ENCODE measurements around the gene PRSS27.
A peak's percentile ranks its signal among the peaks of the same experiment; 100 is the strongest.
"Not testable (repeated sequence)": the region's sequence is repeated elsewhere in the genome, so short reads cannot be mapped to it uniquely, and the experiment has no call there.

The PRSS27 gene

DNA sequence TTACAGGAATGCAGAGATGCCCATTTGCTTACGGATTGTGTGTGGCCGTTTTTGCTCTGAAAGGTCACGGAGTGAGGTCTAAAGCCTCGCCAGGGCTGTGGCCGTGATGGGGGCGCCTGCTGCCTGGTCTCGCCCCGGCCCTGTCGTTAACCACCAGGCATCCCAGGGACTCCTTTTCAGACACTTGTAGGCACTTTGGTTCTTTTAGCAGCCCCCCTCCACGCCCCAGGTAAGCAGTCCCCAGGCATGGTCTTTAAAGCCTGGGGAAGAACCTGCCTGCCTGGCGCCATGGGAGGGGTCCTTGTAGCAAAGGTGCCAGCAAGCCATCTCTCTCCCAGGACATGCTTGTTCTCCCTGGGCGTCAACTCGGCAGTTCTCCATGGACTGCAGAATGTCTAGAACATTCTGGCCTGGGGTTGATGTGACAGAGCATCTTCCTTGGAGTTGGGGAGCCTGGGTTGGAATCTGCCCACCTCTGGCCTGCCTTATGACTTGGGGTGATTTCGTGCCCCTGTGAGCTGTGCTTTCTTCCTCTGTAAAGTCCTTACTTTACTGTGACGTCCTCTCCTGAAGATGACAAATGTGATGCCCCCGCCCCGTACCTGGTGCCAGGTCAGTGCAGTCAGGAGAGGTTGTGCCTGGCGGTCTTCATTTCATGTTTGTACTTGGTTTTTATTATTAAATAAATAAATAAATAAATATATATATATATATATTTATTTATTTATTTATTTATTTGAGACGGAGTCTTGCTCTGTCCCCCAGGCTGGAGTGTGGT, 32.3 kb downstream of the PRSS27 start:
- H2AFZ ChIP-seq (ENCODE audit: insufficient read depth, low read length, poor library complexity) = no peak overlapping the region
- H4K12ac ChIP-seq (ENCODE audit: low read depth, low read length) = no peak overlapping the region
- H2BK12ac ChIP-seq (ENCODE audit: low read length) = no peak overlapping the region
- no peak overlapping the region for H3K4me2 ChIP-seq (ENCODE audit: low read length)
- H2BK5ac ChIP-seq (ENCODE audit: low read depth, low read length, poor library complexity) = no peak overlapping the region
- H3K79me1 ChIP-seq (ENCODE audit: low read length) = no peaks in the 10 kb centered on the region
- no CpG with 5 or more reads among the region's 19 CpGs for WGBS (ENCODE audit: extremely low coverage, insufficient coverage, insufficient read length)
- H3K18ac ChIP-seq (ENCODE audit: low read length) = peak overlapping the region; percentile 14
- no peaks in the 10 kb centered on the region for H3K4me1 ChIP-seq (ENCODE audit: control insufficient read depth in 1 of 2, insufficient read depth in 2 of 2, low read length in 2 of 2)
- H4K91ac ChIP-seq (ENCODE audit: low read depth, low read length) = no peak overlapping the region
- peak overlapping the region; percentile 39 for H3K4ac ChIP-seq (ENCODE audit: low read depth, low read length)
- H3K9me3 ChIP-seq (ENCODE audit: insufficient read depth, low read depth, low read length) = no peaks in the 10 kb centered on the region
- peak overlapping the region; percentile 53 for H3K9ac ChIP-seq (ENCODE audit: low read length)
- H3K79me2 ChIP-seq (ENCODE audit: control insufficient read depth, insufficient read depth, low read length, poor library complexity) = peaks cover 2% of the 10 kb centered on the region
- no peak overlapping the region for H2BK120ac ChIP-seq (ENCODE audit: insufficient read depth, low read length, poor library complexity)
- H3K27ac ChIP-seq (ENCODE audit: low read depth, low read length) = no peak overlapping the region
- H3K36me3 ChIP-seq (ENCODE audit: control insufficient read depth in 1 of 2, insufficient read depth in 2 of 2, low read length in 2 of 2) = peaks cover 27 to 29% of the 10 kb centered on the region in 2 experiments
- no peak overlapping the region for H2AK5ac ChIP-seq (ENCODE audit: low read length)
- no peak overlapping the region for H3K4me3 ChIP-seq (ENCODE audit: low read depth, low read length)
- no peak overlapping the region for H3K23ac ChIP-seq (ENCODE audit: low read length)
- DNase-seq = no peak
- H3K27me3 ChIP-seq (ENCODE audit: insufficient read depth, low read length) = no peaks in the 10 kb centered on the region
- no peak overlapping the region for H4K8ac ChIP-seq (ENCODE audit: low read depth, low read length)
- no peak overlapping the region for H3K14ac ChIP-seq (ENCODE audit: low read length)

DNA sequence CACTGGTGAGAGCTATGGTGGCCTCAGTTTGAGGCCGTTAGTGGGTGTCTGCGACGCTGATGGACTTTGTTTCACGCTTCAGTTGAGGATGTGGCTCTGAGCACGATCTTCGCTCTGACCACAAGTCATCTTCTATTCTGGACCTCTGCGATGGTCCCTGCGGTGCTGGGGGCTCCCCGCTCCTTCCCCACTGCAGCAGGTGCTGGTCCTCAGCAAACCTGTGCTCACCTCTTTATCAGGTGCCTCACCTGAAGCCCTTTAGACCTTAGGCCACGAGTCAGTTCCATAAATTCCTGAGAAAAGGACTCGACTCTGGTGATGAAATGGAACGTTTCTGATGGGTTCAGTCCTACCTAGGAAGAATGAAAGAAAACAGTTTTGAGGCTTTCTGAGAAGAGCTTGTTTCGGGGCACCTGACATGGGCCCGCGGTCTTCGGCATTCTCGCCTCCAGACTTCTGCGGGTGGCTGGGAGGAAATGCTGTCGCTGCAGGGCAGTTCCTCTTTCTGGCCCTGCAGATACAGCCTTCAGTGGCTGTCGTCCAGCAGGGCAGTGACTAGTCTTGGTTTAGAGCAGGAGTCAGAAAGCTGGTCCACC, 33.0 kb downstream of the PRSS27 start:
- H3K23ac ChIP-seq (ENCODE audit: low read length) = no peak overlapping the region

DNA sequence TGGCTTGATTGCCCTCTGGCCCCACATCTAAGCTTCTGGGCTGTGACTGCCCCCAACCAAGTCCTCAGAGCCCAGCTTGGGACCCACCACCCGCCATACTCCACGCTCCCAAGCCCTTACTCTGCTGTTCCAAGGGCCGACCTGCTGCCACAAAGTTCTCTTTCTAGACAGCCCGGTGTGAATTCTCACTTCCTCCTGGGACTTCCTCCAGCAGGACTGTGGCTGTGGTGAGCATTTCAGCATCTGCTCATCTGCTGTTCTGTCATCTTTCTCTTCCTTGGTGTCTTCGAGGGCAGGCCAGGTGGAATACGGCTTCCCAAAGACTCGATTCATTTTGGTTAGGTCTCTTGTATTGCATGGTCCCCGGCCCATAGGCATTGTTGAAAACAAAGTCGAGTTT, 33.9 kb downstream of the PRSS27 start:
- DNase-seq; H3K14ac ChIP-seq (ENCODE audit: low read length); H2AK5ac ChIP-seq (ENCODE audit: low read length); H4K8ac ChIP-seq (ENCODE audit: low read depth, low read length); H2AFZ ChIP-seq (ENCODE audit: insufficient read depth, low read length, poor library complexity); H3K27me3 ChIP-seq (ENCODE audit: insufficient read depth, low read length); H3K4me3 ChIP-seq (ENCODE audit: low read depth, low read length); H3K4me2 ChIP-seq (ENCODE audit: low read length); H3K79me1 ChIP-seq (ENCODE audit: low read length); H4K91ac ChIP-seq (ENCODE audit: low read depth, low read length); H2BK12ac ChIP-seq (ENCODE audit: low read length); H4K12ac ChIP-seq (ENCODE audit: low read depth, low read length); H2BK5ac ChIP-seq (ENCODE audit: low read depth, low read length, poor library complexity); H3K27ac ChIP-seq (ENCODE audit: low read depth, low read length); H3K4ac ChIP-seq (ENCODE audit: low read depth, low read length); H3K4me1 ChIP-seq (ENCODE audit: control insufficient read depth in 1 of 2, insufficient read depth in 2 of 2, low read length in 2 of 2); H3K9ac ChIP-seq (ENCODE audit: low read length); H3K9me3 ChIP-seq (ENCODE audit: insufficient read depth, low read depth, low read length); H3K23ac ChIP-seq (ENCODE audit: low read length); H3K18ac ChIP-seq (ENCODE audit: low read length); H3K79me2 ChIP-seq (ENCODE audit: control insufficient read depth, insufficient read depth, low read length, poor library complexity); H2BK120ac ChIP-seq (ENCODE audit: insufficient read depth, low read length, poor library complexity): not testable (repeated sequence)
- WGBS (ENCODE audit: extremely low coverage, insufficient coverage, insufficient read length) = no CpG with 5 or more reads among the region's 9 CpGs
- peaks cover 14 to 15% of the 10 kb centered on the region in 2 experiments for H3K36me3 ChIP-seq (ENCODE audit: control insufficient read depth in 1 of 2, insufficient read depth in 2 of 2, low read length in 2 of 2)

More for the DNA sequence above, 33.0 kb downstream of the PRSS27 start:
- Histone ChIP-seq H3K9ac (ENCODE audit: low read length) (no peak overlapping the region), H2BK12ac (ENCODE audit: low read length) (no peak overlapping the region), H4K8ac (ENCODE audit: low read depth, low read length) (no peak overlapping the region), H2AFZ (ENCODE audit: insufficient read depth, low read length, poor library complexity) (no peak overlapping the region), H2BK120ac (ENCODE audit: insufficient read depth, low read length, poor library complexity) (no peak overlapping the region), H3K27ac (ENCODE audit: low read depth, low read length) (no peak overlapping the region), H3K14ac (ENCODE audit: low read length) (no peak overlapping the region), H3K18ac (ENCODE audit: low read length) (no peak overlapping the region), H3K36me3 (ENCODE audit: control insufficient read depth in 1 of 2, insufficient read depth in 2 of 2, low read length in 2 of 2) (peaks cover 22 to 24% of the 10 kb centered on the region in 2 experiments), H3K9me3 (ENCODE audit: insufficient read depth, low read depth, low read length) (no peaks in the 10 kb centered on the region), H3K4ac (ENCODE audit: low read depth, low read length) (peak overlapping the region; percentile 39), H3K27me3 (ENCODE audit: insufficient read depth, low read length) (no peaks in the 10 kb centered on the region), H2AK5ac (ENCODE audit: low read length) (no peak overlapping the region), H2BK5ac (ENCODE audit: low read depth, low read length, poor library complexity) (no peak overlapping the region), H3K4me1 (ENCODE audit: control insufficient read depth in 1 of 2, insufficient read depth in 2 of 2, low read length in 2 of 2) (no peaks in the 10 kb centered on the region), H4K12ac (ENCODE audit: low read depth, low read length) (no peak overlapping the region), H4K91ac (ENCODE audit: low read depth, low read length) (no peak overlapping the region), H3K4me3 (ENCODE audit: low read depth, low read length) (no peak overlapping the region), H3K4me2 (ENCODE audit: low read length) (no peak overlapping the region), H3K79me1 (ENCODE audit: low read length) (peaks cover 4% of the 10 kb centered on the region), H3K79me2 (ENCODE audit: control insufficient read depth, insufficient read depth, low read length, poor library complexity) (peaks cover 7% of the 10 kb centered on the region)
- no CpG with 5 or more reads among the region's 20 CpGs for WGBS (ENCODE audit: extremely low coverage, insufficient coverage, insufficient read length)
- DNase-seq = no peak

DNA sequence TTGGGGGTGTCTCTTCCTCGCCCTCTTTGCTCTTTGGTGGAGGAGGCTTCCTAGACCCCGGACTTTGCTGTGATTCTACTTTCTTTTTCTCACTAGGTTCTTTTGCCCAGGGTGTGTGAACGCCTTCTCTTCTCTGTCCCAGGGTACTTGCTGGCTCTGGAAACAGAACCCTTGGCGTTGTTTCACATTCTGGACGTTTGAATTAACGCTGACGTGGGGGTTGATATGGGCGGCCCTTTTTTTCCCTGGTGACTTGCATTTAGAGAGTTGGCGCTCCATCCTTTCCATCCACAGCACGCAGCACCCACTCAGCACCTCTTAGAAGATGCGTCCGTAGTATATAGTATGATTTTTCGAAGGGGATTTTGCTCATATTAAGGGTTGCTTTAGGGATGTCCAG, 37.0 kb downstream of the PRSS27 start:
- H2AFZ ChIP-seq (ENCODE audit: insufficient read depth, low read length, poor library complexity); H2AK5ac ChIP-seq (ENCODE audit: low read length); H3K79me1 ChIP-seq (ENCODE audit: low read length); H3K27me3 ChIP-seq (ENCODE audit: insufficient read depth, low read length); H3K4me1 ChIP-seq (ENCODE audit: control insufficient read depth in 1 of 2, insufficient read depth in 2 of 2, low read length in 2 of 2); H3K23ac ChIP-seq (ENCODE audit: low read length); H3K27ac ChIP-seq (ENCODE audit: low read depth, low read length); H2BK12ac ChIP-seq (ENCODE audit: low read length); H3K79me2 ChIP-seq (ENCODE audit: control insufficient read depth, insufficient read depth, low read length, poor library complexity); H3K9me3 ChIP-seq (ENCODE audit: insufficient read depth, low read depth, low read length); DNase-seq; H3K18ac ChIP-seq (ENCODE audit: low read length); H2BK5ac ChIP-seq (ENCODE audit: low read depth, low read length, poor library complexity); H3K36me3 ChIP-seq (ENCODE audit: control insufficient read depth in 1 of 2, insufficient read depth in 2 of 2, low read length in 2 of 2); H4K12ac ChIP-seq (ENCODE audit: low read depth, low read length): not testable (repeated sequence)
- WGBS (ENCODE audit: extremely low coverage, insufficient coverage, insufficient read length) = no CpG with 5 or more reads among the region's 13 CpGs
- H4K91ac ChIP-seq (ENCODE audit: low read depth, low read length) = peak overlapping the region; percentile 76
- H3K14ac ChIP-seq (ENCODE audit: low read length) = peak overlapping the region; percentile 86
- peak overlapping the region; percentile 63 for H3K4ac ChIP-seq (ENCODE audit: low read depth, low read length)
- H2BK120ac ChIP-seq (ENCODE audit: insufficient read depth, low read length, poor library complexity) = peak overlapping the region; percentile 26
- peak overlapping the region; percentile 93 for H4K8ac ChIP-seq (ENCODE audit: low read depth, low read length)
- peak overlapping the region; percentile 99 for H3K9ac ChIP-seq (ENCODE audit: low read length)
- peak overlapping the region; percentile 84 for H3K4me3 ChIP-seq (ENCODE audit: low read depth, low read length)
- H3K4me2 ChIP-seq (ENCODE audit: low read length) = peak overlapping the region; percentile 72

Measured in trophoblast cell (in vitro differentiated cells and primary cell).